Measurements from ENCODE around the gene PPARG. TPM values are rescaled to one million over a fixed set of nuclear protein-coding genes. Genes with fewer than 3 reads are reported as not detected.
"Not testable (repeated sequence)": the region's sequence is repeated elsewhere in the genome, so short reads cannot be mapped to it uniquely, and the experiment has no call there.

The PPARG gene
- polyA plus RNA-seq, 4 donors: 11.7 to 40.3 (median 30.6) TPM

GRCh38 chr3:12446298-12446697 lies 157.4 kb downstream of the PPARG start:
- FAIRE-seq: no peak
- H3K27ac ChIP-seq (ENCODE audit: low read depth in 1 of 3, low read length in 2 of 3): peak overlapping the region in 2 of 3 donors; percentile 2 to 90

GRCh38 chr3:12447075-12447474 lies 158.2 kb downstream of the PPARG start:
- Histone ChIP-seq H3K27me3 (ENCODE audit: control insufficient read depth in 3 of 3, insufficient read depth in 3 of 3, low read length in 3 of 3) (no peaks in the 10 kb centered on the region), H3K4me3 (ENCODE audit: low read depth in 1 of 3, low read length in 3 of 3) (no peak overlapping the region), H3K9me3 (ENCODE audit: control insufficient read depth in 2 of 2, insufficient read depth in 1 of 2, low read depth in 1 of 2, low read length in 1 of 2) (peaks cover 0 to 5% of the 10 kb centered on the region in 2 donors), H3K36me3 (ENCODE audit: control insufficient read depth in 3 of 3, insufficient read depth in 2 of 3, low read depth in 1 of 3, low read length in 3 of 3) (no peaks in the 10 kb centered on the region), H3K27ac (ENCODE audit: low read depth in 1 of 3, low read length in 2 of 3) (no peak overlapping the region), H3K4me1 (ENCODE audit: control insufficient read depth in 3 of 3, insufficient read depth in 2 of 3, low read depth in 1 of 3, low read length in 2 of 3) (peaks cover 0 to 30% (median 5%) of the 10 kb centered on the region in 3 donors)
- WGBS, 3 donors: 93 to 95% (median 94%) methylated on average over 4 of the region's 4 CpGs
- FAIRE-seq (no peak), DNase-seq (no peak)

More at GRCh38 chr3:12446298-12446697, 157.4 kb downstream of the PPARG start:
- no peaks in the 10 kb centered on the region for H3K36me3 ChIP-seq (ENCODE audit: control insufficient read depth in 3 of 3, insufficient read depth in 2 of 3, low read depth in 1 of 3, low read length in 3 of 3)
- peaks cover 0 to under 1% of the 10 kb centered on the region in 2 donors for H3K9me3 ChIP-seq (ENCODE audit: control insufficient read depth in 2 of 2, insufficient read depth in 1 of 2, low read depth in 1 of 2, low read length in 1 of 2)
- peaks cover 0 to 30% (median 5%) of the 10 kb centered on the region in 3 donors for H3K4me1 ChIP-seq (ENCODE audit: control insufficient read depth in 3 of 3, insufficient read depth in 2 of 3, low read depth in 1 of 3, low read length in 2 of 3)
- DNase-seq: no peak
- H3K27me3 ChIP-seq (ENCODE audit: control insufficient read depth in 3 of 3, insufficient read depth in 3 of 3, low read length in 3 of 3): peaks cover 0 to 5% (median 0%) of the 10 kb centered on the region in 3 donors
- no peak overlapping the region for H3K4me3 ChIP-seq (ENCODE audit: low read depth in 1 of 3, low read length in 3 of 3)
- 80 to 90% (median 83%) methylated on average over 7 of the region's 7 CpGs for WGBS, 3 donors

DNA sequence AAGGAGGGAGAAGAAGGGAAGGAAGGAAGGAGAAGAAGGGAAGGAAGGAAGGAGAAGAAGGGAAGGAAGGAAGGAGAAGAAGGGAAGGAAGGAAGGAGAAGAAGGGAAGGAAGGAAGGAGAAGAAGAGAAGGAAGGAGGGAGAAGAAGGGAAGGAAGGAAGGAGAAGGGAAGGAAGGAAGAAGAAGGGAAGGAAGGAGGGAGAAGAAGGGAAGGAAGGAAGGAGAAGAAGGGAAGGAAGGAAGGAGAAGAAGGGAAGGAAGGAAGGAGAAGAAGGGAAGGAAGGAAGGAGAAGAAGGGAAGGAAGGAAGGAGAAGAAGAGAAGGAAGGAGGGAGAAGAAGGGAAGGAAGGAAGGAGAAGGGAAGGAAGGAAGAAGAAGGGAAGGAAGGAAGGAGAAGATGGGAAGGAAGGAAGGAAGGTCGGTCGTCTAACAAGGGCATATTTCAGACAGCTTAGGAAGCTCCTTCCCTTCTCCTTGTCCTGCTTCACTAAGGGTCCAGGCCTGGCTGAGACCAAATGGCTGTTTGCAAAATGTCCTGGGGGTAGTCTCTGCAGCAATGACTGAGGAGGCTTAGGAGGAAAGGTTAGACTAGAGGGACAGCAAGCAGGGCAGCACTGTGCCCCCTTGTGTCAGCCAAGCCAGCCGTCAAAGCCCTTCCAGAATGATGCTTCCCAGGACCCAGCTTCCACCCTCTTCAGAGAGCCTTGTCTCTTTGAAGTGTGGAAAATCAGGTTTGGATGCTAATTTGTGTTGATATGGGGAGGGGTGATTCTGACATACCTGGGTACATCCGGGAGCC lies 159.7 kb downstream of the PPARG start:
- FAIRE-seq, DNase-seq: not testable (repeated sequence)
- WGBS, 3 donors: 79 to 87% (median 84%) methylated on average over 4 of the region's 4 CpGs

DNA sequence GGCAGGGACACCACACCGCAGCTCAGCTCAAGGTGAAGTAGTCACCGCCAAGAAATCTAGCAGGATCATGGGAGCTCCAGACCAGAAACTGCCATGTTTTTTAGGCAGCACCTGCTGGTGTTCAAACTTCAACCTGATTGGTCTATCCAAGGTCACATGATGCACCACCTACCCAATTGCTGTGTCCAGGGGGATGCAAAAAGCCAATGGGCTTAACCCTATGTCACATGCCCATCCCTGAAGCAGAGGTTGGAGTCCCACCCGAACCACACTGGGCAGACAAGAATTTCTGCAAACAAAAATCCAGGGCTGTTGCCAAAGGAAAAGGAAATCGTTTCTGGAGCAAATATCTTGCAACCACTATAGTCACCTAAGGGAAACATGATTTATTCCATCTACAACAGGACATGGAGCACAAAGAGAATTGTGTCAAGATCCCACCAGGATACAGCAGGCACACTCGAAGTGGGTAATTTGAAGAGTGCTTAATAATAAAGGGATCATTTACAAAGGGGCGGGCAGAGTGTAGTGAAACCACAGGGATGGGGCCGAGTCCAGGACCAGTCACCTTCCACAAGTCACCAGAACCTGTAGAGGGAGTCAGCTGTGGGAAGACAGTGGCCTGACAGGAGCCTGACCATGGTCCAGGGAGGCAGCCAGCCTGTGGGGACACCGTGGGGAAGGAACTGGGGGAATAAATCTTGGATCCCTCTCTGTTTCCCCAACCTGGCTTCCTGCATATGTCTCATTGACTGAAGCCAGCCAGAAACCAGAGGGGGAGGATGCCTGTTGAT lies 161.2 kb downstream of the PPARG start:
- FAIRE-seq (no peak), DNase-seq (no peak)
- no peaks in the 10 kb centered on the region for H3K36me3 ChIP-seq (ENCODE audit: control insufficient read depth in 3 of 3, insufficient read depth in 2 of 3, low read depth in 1 of 3, low read length in 3 of 3)

More for the DNA sequence above, 159.7 kb downstream of the PPARG start:
- H3K27ac ChIP-seq (ENCODE audit: low read depth in 1 of 3, low read length in 2 of 3); H3K36me3 ChIP-seq (ENCODE audit: control insufficient read depth in 3 of 3, insufficient read depth in 2 of 3, low read depth in 1 of 3, low read length in 3 of 3); H3K4me3 ChIP-seq (ENCODE audit: low read depth in 1 of 3, low read length in 3 of 3); H3K9me3 ChIP-seq (ENCODE audit: control insufficient read depth in 2 of 2, insufficient read depth in 1 of 2, low read depth in 1 of 2, low read length in 1 of 2); H3K27me3 ChIP-seq (ENCODE audit: control insufficient read depth in 3 of 3, insufficient read depth in 3 of 3, low read length in 3 of 3): not testable (repeated sequence)
- H3K4me1 ChIP-seq (ENCODE audit: control insufficient read depth in 3 of 3, insufficient read depth in 2 of 3, low read depth in 1 of 3, low read length in 2 of 3): peaks cover 0 to 24% (median 5%) of the 10 kb centered on the region in 3 donors

GRCh38 chr3:12451481-12451880 lies 162.6 kb downstream of the PPARG start:
- no peaks in the 10 kb centered on the region for H3K36me3 ChIP-seq (ENCODE audit: control insufficient read depth in 3 of 3, insufficient read depth in 2 of 3, low read depth in 1 of 3, low read length in 3 of 3)
- H3K27me3 ChIP-seq (ENCODE audit: control insufficient read depth in 3 of 3, insufficient read depth in 3 of 3, low read length in 3 of 3): no peaks in the 10 kb centered on the region
- H3K27ac ChIP-seq (ENCODE audit: low read depth in 1 of 3, low read length in 2 of 3): no peak overlapping the region
- no peak for DNase-seq
- H3K4me1 ChIP-seq (ENCODE audit: control insufficient read depth in 3 of 3, insufficient read depth in 2 of 3, low read depth in 1 of 3, low read length in 2 of 3): no peaks in the 10 kb centered on the region
- H3K4me3 ChIP-seq (ENCODE audit: low read depth in 1 of 3, low read length in 3 of 3): no peak overlapping the region
- 87 to 96% (median 95%) methylated on average over 5 of the region's 5 CpGs for WGBS, 3 donors
- FAIRE-seq: no peak
- peaks cover 0 to 5% of the 10 kb centered on the region in 2 donors for H3K9me3 ChIP-seq (ENCODE audit: control insufficient read depth in 2 of 2, insufficient read depth in 1 of 2, low read depth in 1 of 2, low read length in 1 of 2)

More for the DNA sequence above, 161.2 kb downstream of the PPARG start:
- Histone ChIP-seq H3K9me3 (ENCODE audit: control insufficient read depth in 2 of 2, insufficient read depth in 1 of 2, low read depth in 1 of 2, low read length in 1 of 2) (peaks cover 0 to 5% of the 10 kb centered on the region in 2 donors), H3K4me3 (ENCODE audit: low read depth in 1 of 3, low read length in 3 of 3) (no peak overlapping the region), H3K27me3 (ENCODE audit: control insufficient read depth in 3 of 3, insufficient read depth in 3 of 3, low read length in 3 of 3) (no peaks in the 10 kb centered on the region), H3K27ac (ENCODE audit: low read depth in 1 of 3, low read length in 2 of 3) (no peak overlapping the region), H3K4me1 (ENCODE audit: control insufficient read depth in 3 of 3, insufficient read depth in 2 of 3, low read depth in 1 of 3, low read length in 2 of 3) (peaks cover 0 to 12% (median 5%) of the 10 kb centered on the region in 3 donors)
- 62 to 79% (median 78%) methylated on average over 8 of the region's 8 CpGs for whole genome bisulfite sequencing, 3 donors

GRCh38 chr3:12451960-12452359 lies 163.1 kb downstream of the PPARG start:
- WGBS, 3 donors: 84 to 100% (median 100%) methylated on average over 1 of the region's 1 CpG
- H3K4me3 ChIP-seq (ENCODE audit: low read depth in 1 of 3, low read length in 3 of 3): no peak overlapping the region
- H3K27ac ChIP-seq (ENCODE audit: low read depth in 1 of 3, low read length in 2 of 3): no peak overlapping the region
- peaks cover 0 to 5% of the 10 kb centered on the region in 2 donors for H3K9me3 ChIP-seq (ENCODE audit: control insufficient read depth in 2 of 2, insufficient read depth in 1 of 2, low read depth in 1 of 2, low read length in 1 of 2)
- no peaks in the 10 kb centered on the region for H3K27me3 ChIP-seq (ENCODE audit: control insufficient read depth in 3 of 3, insufficient read depth in 3 of 3, low read length in 3 of 3)
- no peak for FAIRE-seq
- H3K4me1 ChIP-seq (ENCODE audit: control insufficient read depth in 3 of 3, insufficient read depth in 2 of 3, low read depth in 1 of 3, low read length in 2 of 3): no peaks in the 10 kb centered on the region
- no peaks in the 10 kb centered on the region for H3K36me3 ChIP-seq (ENCODE audit: control insufficient read depth in 3 of 3, insufficient read depth in 2 of 3, low read depth in 1 of 3, low read length in 3 of 3)
- no peak for DNase-seq

- Histone ChIP-seq H3K4me1 (ENCODE audit: control insufficient read depth in 3 of 3, insufficient read depth in 2 of 3, low read depth in 1 of 3, low read length in 2 of 3) (no peaks in the 10 kb centered on the region), H3K9me3 (ENCODE audit: control insufficient read depth in 2 of 2, insufficient read depth in 1 of 2, low read depth in 1 of 2, low read length in 1 of 2) (peaks cover 0 to 5% of the 10 kb centered on the region in 2 donors), H3K36me3 (ENCODE audit: control insufficient read depth in 3 of 3, insufficient read depth in 2 of 3, low read depth in 1 of 3, low read length in 3 of 3) (no peaks in the 10 kb centered on the region), H3K27ac (ENCODE audit: low read depth in 1 of 3, low read length in 2 of 3) (no peak overlapping the region), H3K4me3 (ENCODE audit: low read depth in 1 of 3, low read length in 3 of 3) (no peak overlapping the region), H3K27me3 (ENCODE audit: control insufficient read depth in 3 of 3, insufficient read depth in 3 of 3, low read length in 3 of 3) (no peaks in the 10 kb centered on the region)
- WGBS, 3 donors: 88 to 93% (median 92%) methylated on average over 12 of the region's 12 CpGs
- FAIRE-seq (no peak), DNase-seq (no peak)
Measured at GRCh38 chr3:12452361-12453330, 163.8 kb downstream of the PPARG start.
